Hair follicular keratinocyte (primary cell): ENCODE results near the gene THEMIS. TPM values are rescaled to one million over a fixed set of nuclear protein-coding genes. Genes with fewer than 3 reads are reported as not detected.

Experiments
- total RNA-seq: library from RNA; depleted of rRNA; stranded (reverse); fragments of >200 nt; gene quantifications from 2 replicates; pipeline ENCODE4 v1.2.3, GENCODE V29; 2015

THEMIS gene, protein sequence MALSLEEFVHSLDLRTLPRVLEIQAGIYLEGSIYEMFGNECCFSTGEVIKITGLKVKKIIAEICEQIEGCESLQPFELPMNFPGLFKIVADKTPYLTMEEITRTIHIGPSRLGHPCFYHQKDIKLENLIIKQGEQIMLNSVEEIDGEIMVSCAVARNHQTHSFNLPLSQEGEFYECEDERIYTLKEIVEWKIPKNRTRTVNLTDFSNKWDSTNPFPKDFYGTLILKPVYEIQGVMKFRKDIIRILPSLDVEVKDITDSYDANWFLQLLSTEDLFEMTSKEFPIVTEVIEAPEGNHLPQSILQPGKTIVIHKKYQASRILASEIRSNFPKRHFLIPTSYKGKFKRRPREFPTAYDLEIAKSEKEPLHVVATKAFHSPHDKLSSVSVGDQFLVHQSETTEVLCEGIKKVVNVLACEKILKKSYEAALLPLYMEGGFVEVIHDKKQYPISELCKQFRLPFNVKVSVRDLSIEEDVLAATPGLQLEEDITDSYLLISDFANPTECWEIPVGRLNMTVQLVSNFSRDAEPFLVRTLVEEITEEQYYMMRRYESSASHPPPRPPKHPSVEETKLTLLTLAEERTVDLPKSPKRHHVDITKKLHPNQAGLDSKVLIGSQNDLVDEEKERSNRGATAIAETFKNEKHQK
- total RNA-seq: not detected in 2 replicates

DNA sequence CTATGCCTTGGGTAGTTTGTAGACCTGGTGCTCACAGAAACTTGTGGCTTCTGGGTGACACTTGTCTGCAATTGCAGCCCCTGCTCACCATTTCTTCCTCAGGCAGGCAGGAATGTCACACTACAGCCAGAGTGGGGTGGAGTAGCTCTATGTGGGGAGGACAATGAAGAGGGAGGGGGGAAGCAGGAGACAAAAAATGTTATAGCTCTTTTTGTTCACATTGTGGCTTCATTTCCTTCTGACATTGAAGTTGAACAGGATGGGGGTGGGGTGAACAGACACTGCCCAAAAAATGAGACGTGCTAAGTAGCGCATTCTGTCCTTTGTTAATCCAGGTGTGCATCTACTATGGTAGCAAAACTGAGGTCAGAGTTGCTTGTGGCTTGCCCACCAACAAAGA is at the start of gene THEMIS:
TSS of gene THEMIS (minus strand) at position 124 of the 400 bp plus-strand sequence. CDS start 126 bp downstream, outside the sequence.

